ENCODE data around the gene KCNK7. TPM values are rescaled to one million over a fixed set of nuclear protein-coding genes. Genes with fewer than 3 reads are reported as not detected.

The KCNK7 gene
- total RNA-seq, 1 donor from 2014 or later = 0.58 TPM

GRCh38 chr11:65627202-65627601 lies 31.6 kb upstream of the KCNK7 start:
- no peak for DNase-seq (ENCODE audit: extremely low read depth, low read depth, low spot score)

- DNase-seq (ENCODE audit: extremely low read depth, low read depth, low spot score) = no peak
Observed at GRCh38 chr11:65625628-65626342, 30.2 kb upstream of the KCNK7 start.

GRCh38 chr11:65624931-65625627 lies 29.5 kb upstream of the KCNK7 start:
- DNase-seq (ENCODE audit: extremely low read depth, low read depth, low spot score) = no peak

- no peak for DNase-seq (ENCODE audit: extremely low read depth, low read depth, low spot score)
Observed at GRCh38 chr11:65623852-65624616, 28.4 kb upstream of the KCNK7 start.

GRCh38 chr11:65623177-65623576 lies 27.6 kb upstream of the KCNK7 start:
- no peak for DNase-seq (ENCODE audit: extremely low read depth, low read depth, low spot score)

DNA sequence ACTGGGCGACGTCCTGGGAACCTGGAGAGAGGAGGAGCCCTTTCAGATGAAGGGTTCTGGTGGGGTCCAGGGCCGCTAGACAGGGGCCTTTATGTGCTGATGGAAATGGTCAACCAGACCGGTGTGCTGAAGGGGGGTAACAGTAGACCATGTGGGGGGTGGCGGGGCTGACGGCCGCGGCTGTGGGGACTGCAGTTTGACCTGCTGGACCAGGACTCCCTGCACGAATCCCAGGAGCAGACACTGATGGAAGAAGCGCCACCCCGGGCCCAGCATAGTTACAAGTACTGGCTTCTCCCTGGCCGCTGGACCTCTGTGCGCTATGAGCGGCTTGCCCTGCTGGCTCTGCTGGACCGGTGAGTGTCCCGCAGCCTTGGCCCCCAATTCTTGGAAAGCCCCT lies 26.4 kb upstream of the KCNK7 start:
- no peak for DNase-seq (ENCODE audit: extremely low read depth, low read depth, low spot score)

DNA sequence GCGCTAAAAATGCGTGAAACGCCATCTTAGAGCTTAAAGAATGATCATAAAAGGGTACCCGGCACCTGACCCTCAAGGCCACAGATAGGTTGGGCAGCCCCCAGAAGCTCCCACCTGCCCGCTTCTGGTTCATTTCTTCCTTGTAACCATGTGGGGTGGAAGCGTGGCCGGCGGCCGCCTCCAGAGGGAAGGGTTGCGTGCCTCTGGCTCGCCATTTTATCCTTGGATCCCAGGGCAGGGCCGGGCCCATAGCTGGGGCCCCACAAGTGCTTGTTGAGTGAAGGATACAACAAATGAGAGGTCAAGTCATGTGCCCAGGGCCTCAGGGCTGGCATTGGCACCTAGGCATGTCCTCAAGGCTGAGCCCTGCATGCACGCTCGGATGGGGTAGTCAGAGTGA lies 25.9 kb upstream of the KCNK7 start:
- DNase-seq (ENCODE audit: extremely low read depth, low read depth, low spot score) = no peak

GRCh38 chr11:65620666-65621065 lies 25.1 kb upstream of the KCNK7 start:
- DNase-seq (ENCODE audit: extremely low read depth, low read depth, low spot score) = no peak

GRCh38 chr11:65619281-65619928 lies 23.8 kb upstream of the KCNK7 start:
- DNase-seq (ENCODE audit: extremely low read depth, low read depth, low spot score) = no peak

DNA sequence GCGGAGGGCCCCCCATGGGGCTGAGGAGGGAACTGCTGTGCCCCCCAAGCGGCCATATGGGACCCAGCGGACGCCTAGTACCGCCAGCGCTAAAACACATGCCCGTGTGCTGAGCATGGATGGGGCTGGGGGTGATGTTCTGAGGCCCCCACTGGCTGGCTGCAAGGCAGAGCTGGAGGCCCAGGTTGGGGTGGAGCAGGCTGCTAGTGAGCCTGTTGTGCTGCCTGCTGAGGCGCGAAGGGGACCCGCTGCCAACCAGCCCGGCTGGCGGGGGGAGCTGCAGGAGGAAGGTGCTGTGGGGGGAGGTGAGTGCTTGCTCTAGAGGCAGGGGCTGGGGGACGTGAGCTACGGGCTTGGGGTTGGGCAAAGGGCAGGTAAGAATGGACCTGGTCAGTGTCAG lies 23.2 kb upstream of the KCNK7 start:
- no peak for DNase-seq (ENCODE audit: extremely low read depth, low read depth, low spot score)

DNA sequence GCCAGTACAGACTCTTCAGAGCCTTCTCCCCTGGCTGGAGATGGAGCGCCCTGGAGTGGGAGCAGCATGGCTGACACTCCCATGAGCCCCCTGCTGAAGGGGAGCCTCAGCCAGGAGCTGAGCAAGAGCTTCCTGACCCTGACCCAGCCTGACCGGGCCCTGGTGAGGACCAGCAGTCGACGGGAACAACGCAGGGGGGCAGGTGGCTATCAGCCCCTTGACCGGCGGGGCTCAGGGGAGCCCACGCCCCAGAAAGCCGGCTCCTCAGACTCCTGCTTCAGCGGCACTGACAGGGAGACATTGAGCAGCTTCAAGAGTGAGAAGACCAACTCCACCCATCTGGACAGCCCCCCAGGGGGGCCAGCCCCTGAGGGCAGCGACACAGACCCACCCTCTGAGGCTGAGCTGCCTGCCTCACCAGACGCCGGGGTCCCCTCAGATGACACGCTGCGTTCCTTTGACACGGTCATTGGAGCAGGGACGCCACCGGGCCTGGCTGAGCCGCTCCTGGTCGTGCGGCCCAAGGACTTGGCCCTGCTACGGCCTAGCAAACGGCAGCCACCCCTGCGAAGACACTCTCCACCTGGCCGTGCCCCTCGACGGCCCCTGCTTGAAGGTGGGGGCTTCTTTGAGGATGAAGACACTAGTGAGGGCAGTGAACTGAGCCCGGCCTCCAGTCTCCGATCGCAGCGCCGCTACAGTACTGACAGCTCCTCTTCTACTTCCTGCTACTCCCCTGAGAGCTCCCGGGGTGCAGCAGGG lies 22.6 kb upstream of the KCNK7 start:
- no peak for DNase-seq (ENCODE audit: extremely low read depth, low read depth, low spot score)

DNA sequence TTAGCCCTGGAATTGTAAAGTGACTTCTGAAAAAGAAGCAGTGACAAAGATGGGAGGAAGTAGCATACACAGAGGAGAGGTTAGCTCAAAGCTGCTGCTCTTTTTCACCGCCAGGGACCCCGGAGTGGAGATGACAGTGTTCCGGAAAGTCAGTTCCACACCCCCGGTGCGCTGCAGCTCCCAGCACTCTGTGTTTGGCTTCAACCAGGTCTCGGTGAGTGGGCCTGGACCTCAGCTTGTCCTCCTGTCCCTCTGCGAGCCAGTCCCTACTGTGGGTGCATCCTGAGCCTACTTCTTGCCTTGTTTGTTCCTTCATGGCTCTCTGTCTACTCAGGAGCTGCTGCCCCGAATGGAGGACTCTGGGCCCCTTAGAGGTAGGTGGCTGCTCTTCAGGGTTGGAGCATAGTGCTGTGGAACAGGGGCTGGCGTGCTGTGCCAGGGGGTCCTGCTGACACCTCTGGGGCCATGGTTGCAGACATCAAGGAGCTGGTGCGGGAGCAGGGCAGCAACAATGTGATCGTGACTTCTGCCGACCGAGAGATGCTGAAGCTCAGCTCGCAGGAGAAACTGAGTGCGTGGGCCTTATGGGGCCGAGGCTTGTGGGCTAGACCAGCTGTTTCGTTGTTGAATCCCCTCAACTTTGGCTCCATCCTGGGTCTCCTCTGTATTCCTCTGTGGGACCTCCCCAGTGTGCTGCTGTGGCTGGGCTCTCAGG lies 21.7 kb upstream of the KCNK7 start:
- no peak for DNase-seq (ENCODE audit: extremely low read depth, low read depth, low spot score)

GRCh38 chr11:65616575-65617001 lies 21.0 kb upstream of the KCNK7 start:
- no peak for DNase-seq (ENCODE audit: extremely low read depth, low read depth, low spot score)

- no peak for DNase-seq (ENCODE audit: extremely low read depth, low read depth, low spot score)
Observed at GRCh38 chr11:65615950-65616574, 20.5 kb upstream of the KCNK7 start.

DNA sequence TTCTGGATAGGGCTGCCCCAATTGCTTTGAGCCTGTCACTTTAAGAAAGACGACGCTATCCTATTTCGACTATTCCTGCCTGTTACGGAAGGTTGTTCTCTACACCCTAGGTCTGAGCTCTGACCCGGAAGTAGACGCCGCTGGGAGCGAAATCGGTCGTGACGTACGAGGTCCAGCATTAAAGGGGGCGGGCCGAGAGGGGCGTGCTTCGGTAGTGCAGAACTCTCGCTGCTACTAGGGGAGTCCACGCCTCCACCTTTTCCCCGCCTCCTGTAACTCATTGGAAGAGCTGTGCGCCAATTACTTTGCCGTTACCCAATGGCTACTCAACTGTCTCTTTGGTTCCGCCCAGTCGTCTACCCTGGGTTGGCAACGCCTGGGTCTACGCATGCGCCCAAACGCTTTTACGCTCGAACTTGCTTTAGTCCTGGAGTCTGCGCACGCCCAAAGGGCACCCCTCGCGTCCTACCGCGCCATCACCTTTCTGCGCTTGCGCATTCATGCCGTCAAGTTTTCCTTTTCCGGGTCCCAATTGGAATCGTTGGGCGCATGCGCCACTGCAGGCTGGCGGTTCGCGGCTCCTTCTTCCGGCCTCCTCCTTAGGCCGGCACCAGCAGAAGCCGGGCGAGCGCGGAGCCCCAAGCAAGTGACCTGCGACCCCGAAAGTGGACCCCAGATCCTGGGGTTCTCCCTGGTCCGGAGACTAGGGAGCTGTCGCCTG lies 19.8 kb upstream of the KCNK7 start, which contains the start of gene PCNX3:
TSS of gene PCNX3 (plus strand) at position 548 of the 721 bp plus-strand sequence. CDS start 536 bp downstream, outside the sequence.
- peak; percentile 100 for DNase-seq (ENCODE audit: extremely low read depth, low read depth, low spot score)

DNA sequence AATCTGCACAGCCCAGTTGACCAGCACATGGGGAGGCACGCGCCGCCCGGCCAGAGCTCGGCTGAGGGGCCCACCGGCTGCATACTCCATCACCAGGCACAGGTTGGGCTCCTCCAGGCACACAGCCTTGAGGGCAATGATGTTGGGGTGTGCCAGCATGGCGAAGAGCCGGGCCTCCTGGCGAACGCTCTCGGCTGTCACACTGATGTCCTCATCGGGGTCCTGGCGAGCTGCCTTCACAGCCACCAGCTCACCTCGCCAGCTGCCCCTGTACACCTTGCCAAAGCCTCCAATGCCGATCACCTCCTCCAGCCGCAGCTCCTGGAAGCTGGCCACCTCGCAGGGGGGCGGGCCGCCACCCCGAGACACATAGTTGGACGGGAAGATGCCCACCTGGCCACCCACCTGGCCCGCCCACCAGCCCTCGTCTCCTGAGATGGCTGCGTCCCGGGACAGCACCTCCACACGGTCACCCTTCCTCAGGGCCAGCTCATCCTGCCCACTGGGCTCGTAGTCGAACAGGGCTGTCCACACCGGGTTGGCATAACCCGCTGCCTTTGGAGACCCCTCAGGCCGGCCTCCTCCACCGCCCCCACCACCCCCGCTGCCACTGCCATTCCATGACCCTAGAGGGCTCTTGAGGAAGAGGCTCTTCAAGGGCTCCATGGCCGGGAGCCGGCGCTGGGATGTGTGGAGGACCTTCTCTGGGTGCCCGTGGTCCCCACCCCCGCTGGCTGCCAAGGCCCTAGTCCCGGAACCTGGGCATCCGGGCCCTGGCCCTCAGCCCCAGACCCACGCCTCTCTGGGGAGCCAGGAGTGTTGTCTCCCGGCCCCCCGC lies 17.7 kb upstream of the KCNK7 start:
- no peak for DNase-seq (ENCODE audit: extremely low read depth, low read depth, low spot score)

DNA sequence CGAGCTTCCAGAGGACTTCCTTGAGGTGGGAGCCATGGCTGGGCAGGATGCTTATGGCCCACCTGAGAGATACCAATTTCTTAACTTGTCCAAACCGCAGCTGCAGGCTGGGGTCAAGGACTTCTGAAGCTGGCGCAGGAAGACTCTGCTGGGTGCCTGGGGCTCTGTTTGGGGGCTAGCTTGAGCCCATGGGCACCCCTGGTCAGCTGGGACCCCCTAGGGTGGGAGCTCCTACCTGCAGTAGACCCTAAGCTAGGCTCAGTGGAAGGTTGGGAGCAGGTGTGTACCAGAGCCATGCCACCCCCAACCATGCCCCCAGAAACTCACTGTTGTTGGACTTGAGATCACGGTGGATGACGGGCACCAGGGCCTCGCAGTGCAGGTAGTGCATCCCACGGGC lies 17.1 kb upstream of the KCNK7 start:
- no peak for DNase-seq (ENCODE audit: extremely low read depth, low read depth, low spot score)
